ENCODE data around the gene HOXD10.

HOXD10 gene

DNA sequence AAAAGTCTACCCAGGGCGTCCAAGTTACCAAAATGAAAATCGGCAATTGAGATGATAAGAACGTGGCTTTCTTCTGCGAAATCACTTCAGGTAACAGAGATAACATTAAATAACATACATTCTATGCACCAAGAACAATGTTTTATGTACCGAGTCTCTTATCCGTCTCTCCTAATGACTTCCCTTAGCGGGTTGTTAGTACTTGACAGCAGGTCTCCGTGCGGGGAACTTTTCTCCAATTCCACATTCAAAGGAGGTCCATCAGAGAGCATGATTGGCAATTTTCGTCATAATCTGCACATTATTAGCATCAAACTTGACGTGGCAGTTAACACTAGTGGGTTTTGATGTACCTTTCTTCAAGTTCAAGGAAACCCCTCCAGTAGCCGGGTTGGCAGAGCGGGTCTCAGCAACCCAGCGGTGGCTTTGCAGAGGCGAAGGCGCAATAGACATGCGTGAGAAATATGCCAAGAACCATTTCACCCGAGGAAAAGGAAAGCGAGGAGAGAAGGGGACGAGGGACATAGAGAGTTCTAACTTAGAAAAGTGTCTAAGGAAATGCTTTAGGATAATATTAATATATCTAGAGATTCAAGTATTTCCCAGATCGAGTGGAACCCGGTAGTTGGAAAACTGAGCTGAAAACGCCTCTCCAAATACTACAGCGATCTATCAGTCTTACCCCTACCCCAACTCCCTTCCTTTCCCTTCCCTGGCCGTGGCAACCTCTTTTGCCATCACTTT, 37.9 kb upstream of the HOXD10 start:
- H3K9me3 ChIP-seq (replicated peaks; ENCODE audit: low read length), result peaks cover 7% of the 10 kb centered on the region
- H3K36me3 ChIP-seq (ENCODE audit: insufficient read depth, low read length), result no peaks in the 10 kb centered on the region
- no peak overlapping the region for H3K4me3 ChIP-seq (ENCODE audit: low read length)
- H3K9ac ChIP-seq (ENCODE audit: low read depth, low read length), result no peak overlapping the region
- H3K4me1 ChIP-seq (ENCODE audit: control insufficient read depth, insufficient read depth, low read length), result peaks cover 13% of the 10 kb centered on the region
- H3K4me2 ChIP-seq (ENCODE audit: low read length), result peak overlapping the region; percentile 66
- peaks cover 97% of the 10 kb centered on the region for H3K27me3 ChIP-seq (ENCODE audit: control insufficient read depth, insufficient read depth, low read length)

DNA sequence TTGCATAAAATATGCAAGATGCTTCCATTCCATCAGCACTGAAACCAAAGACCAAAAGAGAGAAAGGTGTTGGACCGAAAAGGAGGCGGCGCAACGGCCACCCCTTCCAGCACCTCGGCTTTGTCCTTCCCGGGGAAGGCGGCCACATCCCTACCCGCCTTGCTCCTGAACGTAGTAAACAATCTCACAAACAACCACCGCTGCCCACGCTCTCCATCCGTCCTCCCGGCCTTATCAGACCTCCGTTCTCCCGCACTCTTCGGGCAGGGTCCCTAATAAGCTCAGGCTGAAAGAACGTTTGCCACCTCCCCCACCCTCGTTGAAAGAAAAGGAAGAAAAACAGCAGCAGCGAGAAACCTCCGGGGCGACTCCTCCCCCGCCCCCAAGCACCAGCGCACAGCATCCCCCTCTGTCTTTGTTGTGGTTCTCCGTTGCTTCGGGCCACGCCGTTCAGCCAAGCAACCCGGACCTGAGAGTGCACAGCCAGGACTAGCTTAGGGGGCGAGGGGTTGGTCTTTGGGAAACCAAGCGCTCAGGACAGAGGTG, 37.2 kb upstream of the HOXD10 start:
- H3K4me2 ChIP-seq (ENCODE audit: low read length), result peak overlapping the region; percentile 66
- H3K9me3 ChIP-seq (replicated peaks; ENCODE audit: low read length), result peaks cover 7% of the 10 kb centered on the region
- no peak overlapping the region for H3K9ac ChIP-seq (ENCODE audit: low read depth, low read length)
- peaks cover 13% of the 10 kb centered on the region for H3K4me1 ChIP-seq (ENCODE audit: control insufficient read depth, insufficient read depth, low read length)
- H3K36me3 ChIP-seq (ENCODE audit: insufficient read depth, low read length), result no peaks in the 10 kb centered on the region
- no peak overlapping the region for H3K4me3 ChIP-seq (ENCODE audit: low read length)
- peaks cover 97% of the 10 kb centered on the region for H3K27me3 ChIP-seq (ENCODE audit: control insufficient read depth, insufficient read depth, low read length)

DNA sequence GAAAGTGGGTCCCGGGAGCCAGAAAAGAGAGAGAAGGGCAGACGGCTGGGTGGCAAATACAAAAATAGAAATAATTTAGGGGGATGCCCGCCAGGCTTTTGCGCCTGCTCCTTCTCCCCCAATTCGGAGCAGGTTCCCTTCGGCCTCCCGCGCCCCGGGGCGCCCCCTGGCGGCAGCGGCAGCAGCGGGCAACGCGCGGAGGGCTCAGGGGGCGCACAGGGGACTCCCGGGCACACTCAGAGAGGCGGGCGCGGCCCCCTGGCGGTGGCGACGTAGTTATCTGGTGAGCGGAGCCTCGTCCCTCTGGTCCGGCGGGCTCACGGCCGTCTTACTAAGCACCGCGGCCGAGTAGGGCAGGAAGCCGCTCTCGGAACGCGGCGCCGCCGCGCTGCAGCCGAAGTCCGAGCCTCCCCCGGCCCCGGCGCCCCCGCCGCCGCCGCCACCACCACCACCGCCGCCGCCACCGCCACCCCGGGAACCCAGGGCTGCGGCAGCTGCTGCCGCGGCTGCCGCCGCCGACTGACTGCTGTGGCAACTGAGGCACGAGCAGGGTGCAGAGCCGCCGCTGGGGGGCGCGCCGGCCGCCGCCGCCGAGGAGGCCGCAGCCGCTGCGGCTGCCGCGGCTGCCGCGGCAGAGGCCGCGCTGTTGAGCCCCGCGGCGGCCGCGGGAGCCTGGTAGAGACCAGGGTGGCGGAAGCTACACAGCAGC, 36.6 kb upstream of the HOXD10 start:
- Histone ChIP-seq H3K4me2 (ENCODE audit: low read length) (peak overlapping the region; percentile 81), H3K27me3 (ENCODE audit: control insufficient read depth, insufficient read depth, low read length) (peaks cover 97% of the 10 kb centered on the region), H3K9ac (ENCODE audit: low read depth, low read length) (no peak overlapping the region), H3K4me3 (ENCODE audit: low read length) (peak overlapping the region; percentile 59), H3K4me1 (ENCODE audit: control insufficient read depth, insufficient read depth, low read length) (peaks cover 13% of the 10 kb centered on the region), H3K9me3 (replicated peaks; ENCODE audit: low read length) (peaks cover 7% of the 10 kb centered on the region), H3K36me3 (ENCODE audit: insufficient read depth, low read length) (no peaks in the 10 kb centered on the region)

DNA sequence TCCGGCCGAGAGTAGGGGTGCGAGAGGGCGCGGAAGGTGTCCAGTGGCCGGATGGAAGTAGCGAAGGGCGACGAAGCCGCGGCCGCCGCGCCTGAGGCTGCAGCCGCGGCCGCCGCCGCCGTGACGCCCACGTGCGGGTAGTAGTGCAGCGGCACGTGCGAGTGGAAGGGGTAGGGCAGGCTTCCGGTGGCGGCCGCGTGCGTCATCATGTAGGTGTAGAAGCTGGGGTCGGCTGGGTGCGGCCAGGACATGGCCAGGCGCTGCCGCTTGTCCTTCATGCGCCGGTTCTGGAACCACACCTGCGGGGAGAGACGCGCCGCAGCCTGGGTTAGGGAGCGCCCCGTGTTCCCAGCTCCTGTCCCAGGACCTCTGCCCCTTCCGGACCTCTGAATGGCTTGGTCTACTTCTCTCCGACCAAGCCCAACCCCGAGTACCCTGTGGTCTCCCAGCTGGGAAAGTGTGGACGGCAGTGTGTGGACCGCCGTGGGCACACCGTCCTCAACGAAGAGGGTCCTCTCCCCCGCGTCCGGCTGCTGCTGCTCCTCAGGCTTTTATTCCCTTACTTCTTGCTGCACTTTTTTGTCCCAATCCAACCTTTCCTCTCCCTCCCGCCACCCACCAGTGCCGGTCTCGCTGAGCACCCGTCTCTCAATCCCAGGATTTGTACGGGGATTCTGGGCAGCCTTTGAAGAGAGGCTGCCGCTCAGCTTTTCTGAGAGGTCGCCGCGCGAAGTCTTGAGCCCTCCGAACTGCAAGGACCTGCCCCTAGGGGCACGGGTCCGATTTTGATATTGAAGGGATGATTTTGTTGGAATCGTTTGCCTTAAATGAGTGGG, 35.8 kb upstream of the HOXD10 start:
- Histone ChIP-seq H3K27me3 (ENCODE audit: control insufficient read depth, insufficient read depth, low read length) (peaks cover 97% of the 10 kb centered on the region), H3K9me3 (replicated peaks; ENCODE audit: low read length) (peaks cover 7% of the 10 kb centered on the region), H3K4me1 (ENCODE audit: control insufficient read depth, insufficient read depth, low read length) (peaks cover 14% of the 10 kb centered on the region), H3K9ac (ENCODE audit: low read depth, low read length) (no peak overlapping the region), H3K4me2 (ENCODE audit: low read length) (peak overlapping the region; percentile 81), H3K36me3 (ENCODE audit: insufficient read depth, low read length) (no peaks in the 10 kb centered on the region), H3K4me3 (ENCODE audit: low read length) (peak overlapping the region; percentile 59)

DNA sequence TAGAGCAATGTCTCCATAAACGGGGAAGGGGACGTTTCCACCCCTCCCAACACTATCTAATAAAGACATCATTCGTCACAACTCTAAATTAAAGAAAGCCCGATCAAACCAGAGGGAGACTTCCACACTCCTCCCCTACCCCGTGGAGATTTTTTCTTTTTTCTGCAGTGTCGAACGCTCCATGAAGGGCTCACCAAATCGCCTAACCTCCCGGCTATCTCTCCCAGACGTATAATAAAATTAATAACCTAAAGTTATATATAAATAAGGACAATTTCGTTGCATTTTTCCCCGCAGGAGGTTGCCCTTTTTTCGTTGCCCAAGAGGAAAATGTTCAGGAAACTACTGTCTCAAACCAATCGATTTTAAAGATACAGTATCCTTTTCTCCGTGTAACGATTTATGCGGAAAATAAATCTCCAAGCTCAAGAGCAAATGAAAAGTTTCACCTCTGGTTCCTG, 35.2 kb upstream of the HOXD10 start:
- Histone ChIP-seq H3K36me3 (ENCODE audit: insufficient read depth, low read length) (no peaks in the 10 kb centered on the region), H3K27me3 (ENCODE audit: control insufficient read depth, insufficient read depth, low read length) (peaks cover 97% of the 10 kb centered on the region), H3K9ac (ENCODE audit: low read depth, low read length) (no peak overlapping the region), H3K4me3 (ENCODE audit: low read length) (no peak overlapping the region), H3K9me3 (replicated peaks; ENCODE audit: low read length) (peaks cover 7% of the 10 kb centered on the region), H3K4me2 (ENCODE audit: low read length) (no peak overlapping the region), H3K4me1 (ENCODE audit: control insufficient read depth, insufficient read depth, low read length) (peaks cover 18% of the 10 kb centered on the region)

DNA sequence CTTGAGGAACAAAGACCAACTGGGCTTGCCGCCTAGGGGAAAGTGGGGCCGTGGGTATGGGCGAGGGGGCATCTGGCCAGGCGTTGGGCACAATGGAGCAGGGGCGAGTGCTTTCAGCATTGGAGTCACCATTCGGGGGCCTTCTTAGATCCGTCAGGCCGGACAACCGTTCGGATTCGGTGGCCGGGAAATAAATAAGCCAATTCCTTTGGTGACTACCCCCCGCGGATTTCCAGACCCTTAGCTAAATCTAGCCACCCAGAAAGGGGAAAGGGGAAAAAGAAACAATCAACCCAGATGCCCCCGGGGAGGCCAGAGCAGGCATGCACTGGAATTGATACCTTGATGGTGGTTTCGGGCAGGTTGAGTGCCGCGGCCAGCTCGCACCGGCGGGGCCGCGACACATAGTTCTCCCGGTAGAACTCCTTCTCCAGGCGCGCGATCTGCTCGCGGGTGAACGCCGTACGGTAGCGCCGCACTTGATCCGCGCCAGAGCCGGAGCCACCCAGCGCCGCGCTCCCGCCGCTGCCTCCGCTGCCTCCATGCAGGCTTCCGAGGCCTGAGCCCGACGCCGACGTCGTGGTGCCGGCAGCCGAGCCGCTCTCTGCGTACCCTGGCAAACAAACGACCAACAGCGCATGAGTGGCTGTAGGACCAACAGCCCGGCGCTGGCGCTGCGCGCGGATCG, 34.6 kb upstream of the HOXD10 start:
- H3K4me1 ChIP-seq (ENCODE audit: control insufficient read depth, insufficient read depth, low read length), result peaks cover 18% of the 10 kb centered on the region
- no peak overlapping the region for H3K9ac ChIP-seq (ENCODE audit: low read depth, low read length)
- H3K27me3 ChIP-seq (ENCODE audit: control insufficient read depth, insufficient read depth, low read length), result peaks cover 97% of the 10 kb centered on the region
- H3K36me3 ChIP-seq (ENCODE audit: insufficient read depth, low read length), result no peaks in the 10 kb centered on the region
- no peak overlapping the region for H3K4me3 ChIP-seq (ENCODE audit: low read length)
- peaks cover 7% of the 10 kb centered on the region for H3K9me3 ChIP-seq (replicated peaks; ENCODE audit: low read length)
- H3K4me2 ChIP-seq (ENCODE audit: low read length), result no peak overlapping the region

DNA sequence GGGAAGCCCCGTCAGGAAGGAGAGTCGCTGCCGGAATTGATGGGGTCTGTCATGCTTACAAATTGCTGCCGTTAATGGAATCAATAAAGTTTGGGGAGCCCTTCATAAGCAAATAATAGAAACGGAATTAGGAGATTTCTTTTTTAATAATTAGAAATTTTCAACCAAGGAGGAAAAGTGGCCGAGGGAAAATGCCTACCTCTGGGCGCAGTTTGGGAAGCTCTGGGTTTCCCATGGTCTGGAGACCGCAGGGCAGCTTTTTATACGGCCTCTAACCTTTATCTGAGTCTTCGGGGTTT, 34.1 kb upstream of the HOXD10 start:
- no peak overlapping the region for H3K4me3 ChIP-seq (ENCODE audit: low read length)
- H3K36me3 ChIP-seq (ENCODE audit: insufficient read depth, low read length), result no peaks in the 10 kb centered on the region
- H3K4me2 ChIP-seq (ENCODE audit: low read length), result no peak overlapping the region
- no peak overlapping the region for H3K9ac ChIP-seq (ENCODE audit: low read depth, low read length)
- peaks cover 96% of the 10 kb centered on the region for H3K27me3 ChIP-seq (ENCODE audit: control insufficient read depth, insufficient read depth, low read length)
- peaks cover 18% of the 10 kb centered on the region for H3K4me1 ChIP-seq (ENCODE audit: control insufficient read depth, insufficient read depth, low read length)
- peaks cover 7% of the 10 kb centered on the region for H3K9me3 ChIP-seq (replicated peaks; ENCODE audit: low read length)

DNA sequence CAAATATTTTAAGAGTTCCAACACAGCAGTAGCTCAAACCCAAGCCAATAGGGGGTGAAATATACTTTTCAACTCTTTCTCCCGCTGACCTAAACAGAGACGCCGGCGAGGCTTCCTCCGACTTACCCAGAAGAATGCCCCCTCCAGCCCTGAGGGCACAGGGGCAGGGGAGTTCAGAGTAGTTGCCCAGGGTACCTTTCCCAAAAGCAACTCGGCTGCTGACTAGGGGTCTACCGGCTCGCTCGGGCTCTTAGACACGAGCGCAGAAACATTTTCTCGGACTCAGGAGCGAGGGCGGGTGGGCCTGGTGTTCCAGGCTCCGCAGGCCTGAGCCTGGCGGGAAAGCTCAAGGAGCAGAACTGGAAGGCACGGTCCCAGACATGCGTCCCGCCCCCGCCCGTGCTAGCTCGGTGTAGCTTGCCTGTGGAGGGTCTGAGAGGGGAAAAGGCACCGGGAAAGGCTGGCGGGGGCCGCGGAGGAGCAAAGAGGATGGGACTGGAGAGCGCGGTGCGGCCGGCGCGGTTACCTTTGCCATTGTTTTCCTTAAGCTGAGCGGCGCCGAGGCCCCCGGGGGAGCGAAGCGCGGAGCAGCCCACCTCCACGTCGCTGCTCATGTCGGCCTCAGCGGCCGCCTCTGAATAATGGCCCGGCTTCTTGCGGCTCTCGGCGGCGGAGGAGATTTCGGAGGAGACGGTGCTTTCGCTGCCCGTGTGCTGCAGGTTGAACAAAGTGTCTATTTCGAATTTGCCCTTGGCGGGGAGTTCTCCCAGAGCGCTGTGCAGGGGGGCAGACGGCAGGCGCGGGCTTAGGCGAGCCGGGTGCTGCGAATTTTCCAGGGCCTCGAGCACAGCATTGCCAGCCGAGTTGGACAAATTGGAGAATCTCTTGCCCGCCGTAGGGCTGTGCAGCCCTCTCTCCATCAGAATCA, 33.5 kb upstream of the HOXD10 start:
- H3K4me1 ChIP-seq (ENCODE audit: control insufficient read depth, insufficient read depth, low read length), result peaks cover 18% of the 10 kb centered on the region
- H3K36me3 ChIP-seq (ENCODE audit: insufficient read depth, low read length), result no peaks in the 10 kb centered on the region
- no peak overlapping the region for H3K4me2 ChIP-seq (ENCODE audit: low read length)
- peaks cover 96% of the 10 kb centered on the region for H3K27me3 ChIP-seq (ENCODE audit: control insufficient read depth, insufficient read depth, low read length)
- H3K9ac ChIP-seq (ENCODE audit: low read depth, low read length), result no peak overlapping the region
- H3K4me3 ChIP-seq (ENCODE audit: low read length), result no peak overlapping the region
- H3K9me3 ChIP-seq (replicated peaks; ENCODE audit: low read length), result peaks cover 7% of the 10 kb centered on the region

DNA sequence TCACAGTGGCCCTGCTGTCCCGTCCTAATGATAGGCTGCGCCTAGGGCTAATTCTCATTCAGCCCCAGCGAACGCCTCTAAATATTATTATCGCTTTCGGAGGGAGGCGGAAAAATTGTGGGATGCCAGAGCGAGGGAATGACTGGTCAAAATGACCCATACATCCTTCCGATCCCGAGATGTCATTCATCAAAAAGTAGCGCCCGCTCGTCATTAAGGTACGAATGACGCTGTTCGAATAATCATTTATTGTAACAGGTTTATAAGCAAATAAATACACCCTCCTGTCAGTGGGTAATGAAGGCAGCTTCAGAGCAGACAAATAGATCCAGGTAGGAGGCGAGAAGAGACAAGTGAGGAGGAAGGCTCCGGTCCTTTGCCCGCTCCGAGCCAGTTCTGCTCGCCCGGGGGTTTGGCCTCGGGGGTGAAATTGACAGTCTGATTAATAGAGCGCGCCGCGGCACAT, 32.7 kb upstream of the HOXD10 start, which contains the start of gene EVX2:
EVX2 (minus strand) TSS at position 167 of the 466 bp plus-strand sequence. CDS start 186 bp downstream, outside the sequence.
- Histone ChIP-seq H3K27me3 (ENCODE audit: control insufficient read depth, insufficient read depth, low read length) (peaks cover 96% of the 10 kb centered on the region), H3K36me3 (ENCODE audit: insufficient read depth, low read length) (no peaks in the 10 kb centered on the region), H3K9ac (ENCODE audit: low read depth, low read length) (no peak within 1 kb of the TSS), H3K4me3 (ENCODE audit: low read length) (no peak within 1 kb of the TSS), H3K4me1 (ENCODE audit: control insufficient read depth, insufficient read depth, low read length) (peaks cover 22% of the 10 kb centered on the region), H3K9me3 (replicated peaks; ENCODE audit: low read length) (peaks cover 7% of the 10 kb centered on the region), H3K4me2 (ENCODE audit: low read length) (no peak within 1 kb of the TSS)

DNA sequence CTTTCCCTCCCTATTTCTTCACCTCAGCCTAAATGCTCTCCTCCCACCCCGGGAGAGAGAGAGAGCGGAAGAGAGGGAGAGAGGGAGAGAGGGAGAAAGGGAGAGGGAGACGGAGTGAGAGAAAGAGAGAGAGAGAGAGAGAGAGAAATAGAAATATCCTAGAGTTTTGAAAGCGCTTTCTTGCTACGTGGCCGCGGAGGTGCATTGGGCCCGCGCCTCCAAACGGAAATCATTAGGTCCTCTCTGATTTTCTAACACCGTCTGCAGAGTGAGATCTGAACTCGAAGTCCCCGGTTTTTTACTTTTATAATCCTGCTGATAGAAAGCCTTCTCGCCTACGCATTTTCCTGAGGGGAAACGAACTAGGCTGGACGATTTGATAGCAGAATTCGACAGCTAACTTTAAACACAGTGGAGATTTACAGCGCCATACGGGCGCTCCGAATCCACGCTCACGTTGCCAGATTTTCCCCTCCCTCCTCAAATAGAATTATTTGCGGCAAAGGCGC, 31.9 kb upstream of the HOXD10 start:
- Histone ChIP-seq H3K9ac (ENCODE audit: low read depth, low read length) (no peak overlapping the region), H3K27me3 (ENCODE audit: control insufficient read depth, insufficient read depth, low read length) (peaks cover 96% of the 10 kb centered on the region), H3K4me3 (ENCODE audit: low read length) (no peak overlapping the region), H3K4me2 (ENCODE audit: low read length) (no peak overlapping the region), H3K9me3 (replicated peaks; ENCODE audit: low read length) (peaks cover 7% of the 10 kb centered on the region), H3K4me1 (ENCODE audit: control insufficient read depth, insufficient read depth, low read length) (peaks cover 15% of the 10 kb centered on the region), H3K36me3 (ENCODE audit: insufficient read depth, low read length) (no peaks in the 10 kb centered on the region)

All from skeletal muscle satellite cell (primary cell).